Stimulated activated CD4-positive, alpha-beta T cell treated with anti-CD3 and anti-CD28 coated beads, Interleukin-12 subunit alpha, Interleukin-12 subunit beta, amount 100 ng/mL, for 4 hours (primary cell): ENCODE results near the gene DPP6.

Experiments used
- DNase-seq: peaks from one replicate; pipeline ENCODE4 v3.0.0-alpha.2; 2020

Gene DPP6

GRCh38 chr7:154783281-154783909 is 731.2 kb downstream of the DPP6 start:
- no peak for DNase-seq

DNA sequence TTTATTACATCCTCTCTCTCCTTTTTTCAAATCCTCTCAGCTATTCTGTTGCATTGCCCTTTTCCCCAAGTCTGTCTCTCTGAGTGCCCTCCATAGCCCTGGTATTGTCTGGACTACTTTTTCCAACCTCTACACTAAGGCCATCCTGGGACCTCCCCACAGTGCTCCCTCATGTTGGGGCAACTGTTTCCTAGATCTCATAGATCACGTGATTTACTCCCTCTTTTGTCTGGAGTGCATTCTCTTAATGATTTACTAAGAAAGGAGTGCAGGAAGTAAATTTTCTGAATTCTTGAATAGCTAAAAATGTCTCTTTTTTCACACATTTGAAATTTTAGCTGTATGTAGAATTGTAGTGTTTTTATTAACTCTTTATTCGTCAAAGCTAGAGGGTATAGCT is 733.7 kb downstream of the DPP6 start:
- DNase-seq = no peak

DNA sequence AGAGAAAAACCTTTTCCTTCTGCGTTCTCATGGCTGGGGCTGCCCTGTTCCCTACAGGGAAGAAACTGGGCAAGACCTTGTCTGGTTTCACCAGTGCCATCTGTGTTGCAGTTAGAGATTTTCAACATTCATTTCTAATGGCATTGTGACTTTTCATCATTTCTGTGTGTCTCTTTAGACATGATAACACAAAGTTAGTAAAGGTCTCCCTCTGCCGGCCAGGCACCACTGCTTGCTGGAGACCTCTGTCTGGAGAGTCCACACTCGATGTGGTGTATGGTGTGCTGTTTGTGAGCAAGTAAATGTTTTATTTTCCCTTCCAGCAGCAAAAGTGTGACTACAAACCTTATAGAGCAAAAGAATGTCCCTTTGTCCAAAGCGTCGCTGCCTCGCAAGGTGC is 737.2 kb downstream of the DPP6 start:
- DNase-seq = no peak

DNA sequence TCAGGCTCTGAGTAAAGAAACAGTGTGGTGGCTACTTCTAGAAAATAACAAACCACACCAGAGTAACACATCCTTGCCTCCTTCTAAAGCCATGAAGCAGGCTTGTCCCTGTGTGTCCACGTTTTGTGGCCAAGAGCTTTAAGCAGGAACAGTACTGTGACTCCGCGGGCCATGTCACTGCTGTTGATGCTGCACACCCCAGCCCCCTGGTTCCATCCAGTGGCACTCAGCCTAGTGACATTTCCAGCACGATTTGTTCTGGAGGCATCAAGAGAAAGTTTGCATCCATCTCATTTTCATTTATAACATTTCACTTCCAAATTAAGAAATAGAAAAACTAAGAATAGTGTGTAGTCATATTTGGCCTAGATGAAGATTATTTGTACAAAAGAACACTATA is 739.4 kb downstream of the DPP6 start:
- no peak for DNase-seq

DNA sequence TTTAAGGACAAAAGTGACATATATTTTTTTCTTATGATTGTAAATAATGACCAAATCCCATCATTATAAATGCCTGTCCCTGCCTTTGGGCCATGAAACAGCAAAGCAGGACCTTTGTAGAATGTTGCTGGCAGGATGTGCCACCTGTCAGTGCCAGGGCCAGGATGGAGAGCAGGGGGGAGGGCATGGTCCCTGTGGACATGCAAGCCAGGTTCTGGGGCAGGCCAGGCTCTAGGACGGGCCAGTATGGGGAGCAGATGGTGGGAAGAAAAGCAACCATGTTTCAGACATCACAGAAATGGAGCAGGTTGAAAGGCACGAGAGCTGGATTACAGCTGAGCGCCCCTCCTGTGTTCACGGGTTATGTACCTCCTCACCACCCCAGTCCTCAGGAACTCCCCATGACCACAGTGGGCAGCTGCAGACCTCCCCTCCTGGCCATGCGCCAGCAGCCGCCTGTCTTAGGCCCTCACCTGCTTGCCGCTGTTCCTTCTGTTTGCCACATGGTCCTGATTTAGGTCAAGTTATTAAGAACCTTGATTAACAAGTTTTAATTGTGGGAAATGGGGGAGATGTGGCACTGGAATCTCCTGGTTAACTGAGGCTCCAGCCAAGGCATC is 740.3 kb downstream of the DPP6 start:
- DNase-seq = no peak

DNA sequence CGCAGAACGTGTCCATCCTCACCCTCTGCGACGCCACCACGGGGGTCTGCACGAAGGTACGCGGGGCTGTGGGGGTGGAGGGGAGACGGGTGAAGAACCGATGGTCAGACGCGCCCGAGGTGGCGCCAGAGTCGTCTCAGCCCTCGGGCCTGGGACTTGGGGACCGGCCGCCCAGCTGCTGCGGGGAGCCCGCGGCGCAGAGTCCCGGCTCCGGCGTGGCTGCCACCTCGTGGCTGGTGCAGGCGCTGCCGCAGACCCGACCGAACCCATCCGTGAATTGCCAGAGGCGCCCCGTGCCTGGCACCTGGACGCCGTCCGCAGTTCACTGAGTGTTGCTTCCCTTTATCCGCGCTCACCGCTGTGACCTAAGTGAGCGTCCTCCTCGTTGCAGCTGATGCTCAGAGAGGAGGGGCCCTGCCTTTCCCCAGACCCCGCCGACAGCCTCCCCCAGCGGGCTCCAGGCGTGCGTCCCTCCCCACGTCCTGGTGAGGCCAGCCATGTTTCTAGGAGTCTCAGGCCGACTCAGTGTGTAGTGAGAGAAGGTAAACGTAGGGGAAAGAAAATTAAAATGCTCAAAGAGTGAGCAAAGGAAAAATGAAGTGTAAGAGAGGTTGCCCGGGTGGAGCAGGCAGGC is 742.1 kb downstream of the DPP6 start:
- no peak for DNase-seq

DNA sequence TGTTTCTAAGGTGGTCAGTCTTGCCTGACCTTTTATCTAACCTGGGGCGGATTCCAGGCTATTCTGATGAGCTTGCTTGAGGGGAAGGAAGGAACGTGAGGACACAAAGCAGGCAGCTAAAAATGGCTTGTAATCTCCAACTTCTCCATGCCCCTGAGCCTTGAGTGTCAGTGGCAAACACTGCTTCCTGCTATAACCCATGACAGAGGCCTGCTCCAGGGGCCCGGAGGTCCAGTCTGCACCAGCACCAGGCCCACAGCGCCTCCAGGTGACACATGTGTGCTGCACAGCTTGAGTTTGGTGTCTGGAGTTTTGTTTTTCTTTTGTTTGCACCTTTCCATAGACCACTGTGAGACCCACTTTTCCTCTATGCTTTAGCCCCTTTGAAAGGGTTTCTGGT is 742.8 kb downstream of the DPP6 start:
- DNase-seq = no peak

DNA sequence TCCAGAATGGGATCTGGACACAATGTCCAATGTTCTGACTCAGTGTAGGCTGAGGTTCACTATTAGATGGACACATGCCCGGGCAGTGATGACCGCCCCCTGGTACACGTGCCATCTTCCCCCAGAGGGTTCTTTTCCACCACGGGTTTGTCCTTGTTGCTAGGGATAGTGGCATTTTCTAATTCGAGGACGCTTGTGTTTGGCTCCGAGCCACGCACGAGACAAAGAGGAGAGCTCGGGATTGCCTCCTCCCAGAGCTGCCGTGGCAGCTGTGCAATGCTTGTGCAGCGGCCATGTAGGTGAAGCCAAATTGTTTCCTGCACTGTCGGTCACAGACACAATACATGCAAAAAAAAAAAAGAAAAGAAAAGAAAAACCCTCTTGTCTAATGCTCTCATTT is 743.2 kb downstream of the DPP6 start:
- DNase-seq = no peak

DNA sequence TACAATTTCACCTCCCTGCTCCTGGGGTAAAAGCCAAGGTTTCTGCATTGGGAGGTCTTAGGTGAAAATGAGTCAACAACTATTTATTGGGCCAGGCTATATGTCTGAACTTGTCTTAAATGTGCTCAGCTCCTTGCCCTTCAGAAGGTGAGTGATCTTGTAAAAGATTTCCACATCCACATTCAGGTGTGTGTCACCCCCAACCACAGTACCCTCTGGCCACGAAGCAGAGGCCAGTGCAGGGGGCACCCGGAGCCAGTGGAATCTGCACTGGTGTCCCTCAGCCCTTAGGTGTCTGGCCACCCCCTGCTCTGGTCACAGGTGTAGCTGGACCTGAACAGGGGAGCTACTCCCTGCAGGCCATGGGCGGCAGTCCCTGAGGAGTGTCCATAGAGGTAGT is 752.3 kb downstream of the DPP6 start:
- DNase-seq = no peak

GRCh38 chr7:154812027-154812426 is 759.8 kb downstream of the DPP6 start:
- no peak for DNase-seq

GRCh38 chr7:154817224-154817896 is 765.2 kb downstream of the DPP6 start:
- no peak for DNase-seq

DNA sequence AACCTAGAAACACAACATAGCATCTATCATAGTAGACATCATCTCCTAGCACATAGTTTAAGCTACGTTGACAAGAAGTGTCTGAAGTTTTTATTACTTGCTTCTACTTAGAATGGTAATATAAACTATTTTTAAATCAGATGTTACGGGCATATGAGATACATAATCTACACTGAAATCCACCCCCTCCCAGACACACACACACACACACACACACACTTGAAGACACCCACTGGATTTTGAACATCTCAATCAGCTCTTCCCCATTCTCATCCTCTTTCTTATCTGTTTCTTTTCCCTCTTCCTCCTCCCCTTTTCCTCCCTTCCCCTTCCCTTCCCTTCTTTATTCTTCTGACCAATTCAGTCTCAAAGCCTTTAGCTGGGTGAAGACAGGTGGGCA is 774.8 kb downstream of the DPP6 start:
- DNase-seq = no peak

DNA sequence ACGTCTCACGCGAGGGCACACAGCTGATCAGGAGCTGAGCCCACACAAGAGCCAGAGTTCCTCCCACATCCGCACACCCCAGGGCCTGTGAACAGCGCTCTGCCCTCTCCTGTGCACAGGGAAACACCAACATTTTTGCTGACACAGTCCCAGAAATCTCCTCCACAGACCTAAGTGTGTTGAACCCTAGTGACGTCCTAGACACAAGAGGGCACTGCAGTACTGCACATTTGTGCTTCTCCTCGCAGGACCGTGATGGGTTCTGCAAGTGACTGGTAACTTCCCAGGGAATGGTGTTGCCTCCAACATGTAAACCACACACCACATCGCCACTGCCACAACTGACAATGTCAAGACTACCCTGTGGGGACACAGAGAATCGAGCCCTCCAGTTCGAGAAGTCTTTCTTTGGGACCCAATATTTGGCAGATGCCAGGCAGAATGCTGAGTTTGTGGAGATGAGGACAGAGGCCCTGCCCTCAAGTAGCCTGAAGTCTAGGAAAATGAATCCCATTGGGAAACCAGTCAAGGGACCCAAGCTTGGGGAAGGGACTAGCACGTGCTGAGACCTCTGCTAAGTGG is 780.5 kb downstream of the DPP6 start:
- no peak for DNase-seq

DNA sequence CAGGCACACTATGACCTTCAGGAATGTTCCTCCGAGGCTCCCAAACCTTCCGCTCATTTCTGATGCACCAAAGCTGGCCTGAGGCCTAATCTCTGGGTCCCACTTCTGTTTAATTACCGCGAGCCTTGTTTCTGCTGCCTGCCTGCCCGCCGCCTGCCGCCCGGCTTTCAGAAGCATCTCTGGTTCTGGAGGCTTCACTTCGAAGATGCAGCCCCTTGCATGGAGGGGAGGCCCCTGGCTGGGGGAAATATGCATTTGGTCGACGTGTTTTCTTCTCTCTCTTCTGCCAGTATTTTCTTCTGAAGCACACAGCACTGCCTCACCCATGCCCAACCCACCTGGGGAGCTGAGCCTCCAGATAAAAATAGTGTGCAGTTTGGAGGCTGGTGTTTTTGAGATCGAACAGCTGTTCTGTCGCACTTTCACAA is 783.8 kb downstream of the DPP6 start:
- no peak for DNase-seq

DNA sequence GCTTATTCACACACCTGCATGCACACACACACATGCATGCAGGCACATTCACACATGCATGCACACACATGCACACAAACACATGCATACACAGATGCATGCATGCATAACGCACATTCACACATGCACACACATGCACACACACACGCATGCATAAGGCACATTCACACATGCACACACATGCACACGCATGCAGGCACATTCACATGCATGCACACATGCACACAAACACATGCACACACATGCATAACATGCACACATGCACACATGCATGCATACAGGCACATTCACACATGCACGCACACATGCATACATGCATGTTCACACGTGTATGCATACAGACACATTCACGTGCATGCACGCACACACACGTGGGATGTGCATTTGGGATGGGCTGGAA is 784.9 kb downstream of the DPP6 start:
- no peak for DNase-seq

- DNase-seq = no peak
Observed at GRCh38 chr7:154837622-154838021, 785.4 kb downstream of the DPP6 start.

GRCh38 chr7:154840086-154840485 is 787.9 kb downstream of the DPP6 start:
- DNase-seq = no peak

DNA sequence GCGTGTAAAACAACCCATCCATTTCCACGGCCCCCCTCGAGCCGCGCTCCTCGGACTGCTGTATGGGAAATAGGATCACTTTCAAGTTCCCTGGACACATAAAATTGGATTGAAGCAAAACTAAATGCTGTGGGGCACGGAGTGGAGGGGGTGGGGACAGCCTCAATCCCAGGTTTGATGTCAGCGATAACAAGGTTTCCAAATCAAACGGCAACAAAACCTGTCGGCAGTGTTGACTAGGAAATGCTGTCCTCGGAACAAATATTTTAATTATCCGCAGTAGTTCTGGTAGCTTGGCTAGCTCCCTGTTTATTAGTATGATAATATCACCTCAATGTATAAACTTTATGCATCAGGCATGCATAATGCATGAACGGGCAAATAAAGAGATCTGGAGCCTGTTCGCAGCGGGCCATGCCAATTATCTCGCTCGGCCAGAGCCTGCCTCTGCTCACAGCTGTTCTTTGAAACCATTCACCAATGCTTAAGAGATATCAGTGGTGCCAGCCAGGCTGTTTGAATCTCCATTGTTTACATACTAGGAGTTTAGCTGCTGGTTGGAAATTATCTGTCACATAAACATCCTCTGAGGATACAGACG is 789.6 kb downstream of the DPP6 start:
- no peak for DNase-seq

DNA sequence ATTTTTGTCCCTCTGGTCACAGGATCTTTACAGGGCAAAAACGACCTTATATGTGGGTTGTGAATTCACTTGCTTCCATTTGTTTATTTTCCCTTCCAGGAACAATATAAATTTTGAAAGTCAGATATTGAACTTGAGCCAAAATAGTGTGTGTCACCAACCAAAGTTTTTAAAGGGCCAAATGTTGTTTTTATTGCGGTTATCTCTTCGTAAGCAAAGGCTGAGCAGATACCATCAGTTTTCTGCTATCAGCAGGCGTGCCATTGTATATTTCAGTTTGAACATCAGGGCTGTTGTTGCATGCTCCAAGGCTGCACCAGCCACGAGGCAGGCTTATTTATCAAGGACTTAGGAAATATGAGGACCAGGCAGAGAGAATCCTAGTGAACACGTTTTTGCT is 790.4 kb downstream of the DPP6 start:
- no peak for DNase-seq

DNA sequence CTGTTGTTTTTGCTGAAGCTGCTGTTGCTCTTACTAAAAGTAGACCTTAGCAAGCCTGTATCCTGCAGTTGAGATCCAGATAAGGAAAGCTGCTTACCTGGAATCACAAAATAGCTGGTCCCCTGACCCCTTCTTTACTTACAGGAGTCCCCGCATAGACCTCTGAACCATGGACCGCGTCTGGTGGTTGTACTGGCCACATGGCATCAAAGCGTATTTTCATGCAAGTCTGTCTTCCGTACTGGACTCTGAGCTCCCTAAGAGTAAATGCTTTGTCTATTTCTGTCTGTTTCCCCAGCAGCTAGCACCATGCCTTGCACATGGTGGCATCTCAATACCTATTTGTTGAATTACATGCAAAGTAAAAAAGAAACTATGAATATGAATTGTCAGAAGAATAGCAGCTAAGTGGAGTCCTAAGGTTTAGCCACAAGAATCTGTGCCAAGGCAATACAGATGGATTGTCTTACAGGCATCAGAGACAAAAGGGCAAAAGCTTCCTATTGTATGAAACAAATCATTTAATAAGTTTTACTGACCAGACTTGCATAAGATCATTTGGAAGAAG is 791.6 kb downstream of the DPP6 start:
- no peak for DNase-seq

DNA sequence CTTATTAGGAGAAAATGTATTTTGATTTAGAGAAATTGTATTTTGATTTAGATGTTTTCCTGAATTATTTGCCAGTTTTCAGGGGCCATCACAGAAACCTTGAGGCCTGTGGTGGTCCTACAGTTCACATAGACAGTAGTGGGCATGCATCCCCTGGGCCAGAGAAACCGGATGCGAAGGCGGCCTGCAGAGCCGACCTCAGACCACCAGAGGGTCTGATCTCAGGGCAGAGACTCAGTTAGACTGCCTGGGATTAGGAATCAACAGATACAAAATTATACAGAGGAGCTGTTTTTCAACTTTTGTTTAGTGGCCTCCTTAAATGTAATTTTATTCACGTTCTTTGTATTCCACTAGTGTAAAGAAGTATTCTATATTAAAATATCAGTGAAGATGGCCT is 792.3 kb downstream of the DPP6 start:
- no peak for DNase-seq

GRCh38 chr7:154844955-154845354 is 792.8 kb downstream of the DPP6 start:
- DNase-seq = no peak

DNA sequence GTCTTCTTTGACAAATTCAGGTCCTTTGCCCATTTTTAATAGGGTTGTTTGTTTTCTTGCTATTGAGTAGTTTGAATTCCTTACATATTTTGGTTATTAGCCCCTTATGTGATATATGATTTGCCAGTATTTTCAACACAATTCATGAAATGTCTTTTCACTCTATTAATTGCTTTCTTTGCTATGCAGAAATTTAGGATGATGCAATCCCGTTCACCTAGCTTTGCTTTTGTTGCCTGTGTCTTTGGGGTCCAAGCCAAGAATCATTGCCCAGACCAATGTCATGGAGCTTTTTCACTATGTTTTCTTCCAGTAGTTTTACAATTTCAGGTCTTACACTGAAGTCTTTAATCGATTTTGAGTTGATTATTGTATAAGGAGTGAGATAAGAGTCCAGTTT is 796.3 kb downstream of the DPP6 start:
- DNase-seq = no peak
